ENCODE data around the gene TRIM62. TPM values are rescaled to one million over a fixed set of nuclear protein-coding genes. Genes with fewer than 3 reads are reported as not detected.

TRIM62 gene
- total RNA-seq, result 1 to 10 TPM; 4.5 to 6.7 TPM
- long read RNA-seq, partial matches to known transcripts, result 4 of 9 reads
- long read RNA-seq, other reads (novel, unspliced or antisense), result 1 of 9 reads

GRCh38 chr1:33181921-33182341 is at the start of gene TRIM62:
Gene TRIM62 (minus strand): TSS chr1:33182043. CDS start chr1:33181432, 611 bp downstream.
- DNase-seq, result peak; percentile 83 to 93
- intact Hi-C loops (cut with DNase I, micrococcal nuclease), result no loop called here
- peak; percentile 90 for ATAC-seq

DNA sequence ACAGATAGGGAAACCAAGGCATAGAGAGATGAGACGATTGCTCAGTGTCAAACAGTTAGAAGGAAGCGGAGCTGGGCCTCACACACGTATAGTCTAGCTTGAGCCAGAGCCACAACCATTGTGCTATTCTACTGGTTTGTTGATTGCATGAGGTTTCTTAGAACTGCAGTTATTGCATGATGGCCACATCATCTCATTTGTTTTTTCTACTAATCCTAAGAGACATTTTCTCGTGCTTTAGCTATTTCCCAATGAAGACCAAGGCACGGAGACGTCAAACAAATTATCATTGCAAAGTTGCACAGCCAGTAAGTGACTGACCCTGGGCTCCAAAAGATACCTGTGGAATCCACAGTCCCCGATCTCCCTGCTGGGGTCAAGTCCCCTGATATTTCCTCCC is 49.3 kb upstream of the TRIM62 start:
- ATAC-seq (no peak), DNase-seq (no peak)
- intact Hi-C loops (cut with DNase I, micrococcal nuclease), result no loop called here

- no peak for ATAC-seq
- intact Hi-C loops (cut with DNase I, micrococcal nuclease), result no loop called here
Measured at GRCh38 chr1:33228935-33229487, 47.2 kb upstream of the TRIM62 start.

GRCh38 chr1:33225586-33225985 is 43.7 kb upstream of the TRIM62 start:
- intact Hi-C loops (cut with DNase I, micrococcal nuclease), result no loop called here
- no peak for ATAC-seq
- no peak for DNase-seq

More at GRCh38 chr1:33228935-33229487, 47.2 kb upstream of the TRIM62 start:
- no peak for DNase-seq

GRCh38 chr1:33224166-33224707 is 42.4 kb upstream of the TRIM62 start:
- intact Hi-C loops (cut with DNase I, micrococcal nuclease), result no loop called here
- ATAC-seq, result no peak
- no peak for DNase-seq

DNA sequence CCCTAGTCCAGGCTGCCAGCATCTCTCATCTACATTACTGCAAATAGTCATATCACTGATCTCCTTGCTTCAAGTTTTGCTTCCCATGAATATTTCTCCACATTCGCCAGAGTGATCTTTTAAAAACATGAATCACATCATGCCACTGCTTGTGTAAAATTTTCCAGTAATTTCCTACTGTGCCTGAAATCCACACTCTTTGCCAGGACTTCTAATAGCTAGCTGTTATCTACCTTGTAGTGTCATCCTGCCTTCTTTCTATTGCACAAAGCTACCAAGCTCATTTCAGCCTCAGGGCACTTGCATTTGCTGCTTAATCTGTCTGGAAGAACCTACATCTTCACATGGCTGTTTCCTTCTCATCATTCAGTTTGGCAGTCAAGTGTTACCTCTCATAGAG is 40.5 kb upstream of the TRIM62 start:
- intact Hi-C loops (cut with DNase I, micrococcal nuclease), result no loop called here
- ATAC-seq, result no peak
- DNase-seq, result no peak

- no peak for ATAC-seq
- intact Hi-C loops (cut with DNase I, micrococcal nuclease), result no loop called here
- DNase-seq, result no peak
Measured at GRCh38 chr1:33221385-33221758, 39.5 kb upstream of the TRIM62 start.

- no peak for DNase-seq
- no peak for ATAC-seq
- intact Hi-C loops (cut with DNase I, micrococcal nuclease), result no loop called here
Measured at GRCh38 chr1:33220676-33221384, 39.0 kb upstream of the TRIM62 start.

GRCh38 chr1:33219886-33220661 is 38.2 kb upstream of the TRIM62 start:
- DNase-seq, result no peak
- no peak for ATAC-seq
- intact Hi-C loops (cut with DNase I, micrococcal nuclease), result no loop called here

DNA sequence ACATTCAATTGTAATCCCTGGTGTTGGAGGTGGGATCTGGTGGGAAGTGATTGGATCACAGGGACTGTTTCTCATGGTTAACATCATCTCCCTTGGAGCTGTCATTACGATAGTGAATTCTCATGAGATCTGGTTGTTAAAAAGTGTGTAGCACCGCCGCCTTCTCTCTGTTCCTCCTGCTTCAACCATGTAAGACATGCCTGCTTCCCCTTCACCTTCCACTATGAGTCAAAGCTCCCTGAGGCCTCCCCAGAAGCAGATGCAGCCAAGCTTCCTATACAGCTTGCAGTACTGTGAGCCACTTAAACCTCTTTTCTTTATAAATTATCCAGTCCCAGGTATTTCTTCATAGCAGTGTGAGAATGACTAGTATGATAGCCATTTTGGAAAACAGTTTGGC is 30.1 kb upstream of the TRIM62 start:
- intact Hi-C loops (cut with DNase I, micrococcal nuclease), result no loop called here

DNA sequence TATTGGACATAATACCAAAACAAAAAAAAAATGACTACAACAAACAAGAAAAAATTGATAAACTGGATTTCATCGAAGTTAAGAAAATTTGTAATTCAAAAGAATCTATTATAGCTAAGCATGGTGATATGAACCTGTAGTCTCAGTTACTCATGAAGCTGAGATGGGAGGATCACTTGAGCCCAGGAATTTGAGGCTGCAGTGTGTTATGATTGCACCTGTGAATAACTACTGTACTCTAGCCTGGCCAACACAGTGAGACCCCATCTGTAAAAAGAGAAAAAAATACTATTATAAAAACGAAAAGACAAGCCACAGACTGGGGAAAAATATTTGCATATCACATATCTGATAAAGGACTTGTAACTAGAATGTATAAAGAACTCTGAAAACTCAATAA is 24.5 kb upstream of the TRIM62 start:
- ATAC-seq (no peak), DNase-seq (no peak)
- intact Hi-C loops (cut with DNase I, micrococcal nuclease), result no loop called here

More for the DNA sequence above, 30.1 kb upstream of the TRIM62 start:
- ATAC-seq (no peak), DNase-seq (no peak)

GRCh38 chr1:33195556-33195955 is 13.7 kb upstream of the TRIM62 start:
- intact Hi-C loops (cut with DNase I, micrococcal nuclease), result no loop called here
- no peak for ATAC-seq
- no peak for DNase-seq

DNA sequence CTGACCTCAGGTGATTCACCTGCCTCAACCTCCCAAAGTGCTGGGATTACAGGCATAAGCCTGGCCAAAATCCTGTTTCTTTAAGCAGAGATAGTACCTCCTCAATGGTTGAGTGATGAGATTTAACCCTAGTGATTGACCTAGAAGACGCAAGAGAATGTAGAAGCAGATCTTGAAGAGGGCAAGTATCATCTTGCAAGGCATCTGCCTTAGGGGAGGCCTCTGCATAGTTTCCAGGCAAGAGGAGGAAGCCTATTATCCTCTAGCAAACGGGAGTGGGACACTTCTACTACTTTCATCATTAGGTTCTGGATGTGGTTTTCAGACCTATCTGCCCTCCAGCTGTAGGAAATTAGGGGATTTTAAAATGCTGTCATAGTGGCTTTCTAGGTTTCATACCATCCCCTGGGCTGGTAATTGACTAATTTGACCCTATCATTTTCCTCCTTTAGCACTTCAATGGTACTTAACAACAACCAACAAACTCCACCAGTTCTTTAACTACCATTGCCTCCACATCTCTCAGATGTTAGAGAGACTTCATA is 10.0 kb upstream of the TRIM62 start:
- ATAC-seq, result no peak
- intact Hi-C loops (cut with DNase I, micrococcal nuclease), result no loop called here
- no peak for DNase-seq

DNA sequence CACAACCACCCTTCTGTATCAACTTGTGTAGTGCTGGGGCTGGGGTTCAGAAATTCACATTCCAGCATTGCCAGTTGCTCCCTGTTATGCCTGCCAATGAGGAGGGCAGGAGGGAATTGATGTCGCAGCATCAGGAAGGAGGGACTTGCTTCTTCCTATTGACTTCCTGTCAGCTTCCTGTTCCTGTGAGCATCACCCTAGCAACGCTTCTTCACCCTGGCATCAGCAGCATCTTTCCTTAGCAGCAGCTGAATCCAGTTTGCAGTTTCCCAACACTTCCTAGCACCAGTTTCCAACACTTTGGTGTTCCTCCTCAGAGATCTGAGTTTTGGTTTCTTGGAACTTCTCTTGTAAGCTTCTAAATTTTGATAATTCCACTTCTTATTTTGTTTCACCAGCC is 8.9 kb upstream of the TRIM62 start:
- ATAC-seq (no peak), DNase-seq (no peak)
- intact Hi-C loops (cut with DNase I, micrococcal nuclease), result no loop called here

GRCh38 chr1:33188572-33189275 is 6.9 kb upstream of the TRIM62 start:
- no peak for ATAC-seq
- no peak for DNase-seq
- intact Hi-C loops (cut with DNase I, micrococcal nuclease), result no loop called here

GRCh38 chr1:33186936-33187335 is 5.1 kb upstream of the TRIM62 start:
- DNase-seq (no peak), ATAC-seq (no peak)
- intact Hi-C loops (cut with DNase I, micrococcal nuclease), result no loop called here

DNA sequence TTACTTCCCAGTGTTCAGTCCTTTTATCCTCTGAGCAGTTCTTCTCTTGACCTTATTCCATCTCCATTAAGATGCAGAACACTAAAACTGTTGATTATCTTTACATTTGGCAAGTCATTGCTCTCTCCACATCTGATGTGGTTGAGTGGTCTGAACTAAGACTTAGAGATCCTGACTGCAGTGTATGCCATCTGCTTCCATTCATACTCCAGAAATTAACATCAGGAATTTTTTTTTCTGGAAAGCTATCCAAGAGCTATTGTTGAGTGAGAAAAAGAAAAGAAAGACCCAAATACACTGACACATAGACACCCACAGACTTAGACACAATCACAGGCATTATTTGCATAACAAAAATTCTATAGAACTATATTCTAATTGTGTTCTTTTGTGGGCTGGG is 3.7 kb upstream of the TRIM62 start:
- intact Hi-C loops (cut with DNase I, micrococcal nuclease), result no loop called here
- no peak for ATAC-seq
- no peak for DNase-seq

DNA sequence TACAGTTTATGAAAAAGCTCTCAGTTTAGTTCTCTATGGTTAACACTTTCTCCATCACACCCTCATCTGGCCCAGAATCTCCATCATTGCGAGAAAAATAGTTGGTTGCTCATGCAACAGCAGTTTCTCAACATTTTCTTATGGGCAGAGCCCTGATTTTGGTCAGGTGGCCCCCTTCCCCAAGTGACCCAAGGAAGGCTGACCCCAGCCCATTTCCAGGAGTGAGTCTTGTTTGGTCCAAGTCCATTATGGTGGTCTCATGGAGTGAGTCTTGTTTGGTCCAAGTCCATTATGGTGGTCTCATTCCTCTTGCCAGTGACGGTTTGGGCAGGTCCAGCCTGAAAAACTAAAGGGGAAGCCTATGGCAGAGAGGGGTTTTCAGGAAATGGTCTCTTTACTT is 1.5 kb upstream of the TRIM62 start:
- ATAC-seq, result no peak
- DNase-seq, result no peak
- intact Hi-C loops (cut with DNase I, micrococcal nuclease), result no loop called here

- intact Hi-C loops (cut with DNase I, micrococcal nuclease), result no loop called here
- ATAC-seq (no peak), DNase-seq (no peak)
Measured at GRCh38 chr1:33182896-33183295, 1.1 kb upstream of the TRIM62 start.

Data from left colon (tissue), 2 donors.